Measurements from ENCODE around the gene LRRC46.

DNA sequence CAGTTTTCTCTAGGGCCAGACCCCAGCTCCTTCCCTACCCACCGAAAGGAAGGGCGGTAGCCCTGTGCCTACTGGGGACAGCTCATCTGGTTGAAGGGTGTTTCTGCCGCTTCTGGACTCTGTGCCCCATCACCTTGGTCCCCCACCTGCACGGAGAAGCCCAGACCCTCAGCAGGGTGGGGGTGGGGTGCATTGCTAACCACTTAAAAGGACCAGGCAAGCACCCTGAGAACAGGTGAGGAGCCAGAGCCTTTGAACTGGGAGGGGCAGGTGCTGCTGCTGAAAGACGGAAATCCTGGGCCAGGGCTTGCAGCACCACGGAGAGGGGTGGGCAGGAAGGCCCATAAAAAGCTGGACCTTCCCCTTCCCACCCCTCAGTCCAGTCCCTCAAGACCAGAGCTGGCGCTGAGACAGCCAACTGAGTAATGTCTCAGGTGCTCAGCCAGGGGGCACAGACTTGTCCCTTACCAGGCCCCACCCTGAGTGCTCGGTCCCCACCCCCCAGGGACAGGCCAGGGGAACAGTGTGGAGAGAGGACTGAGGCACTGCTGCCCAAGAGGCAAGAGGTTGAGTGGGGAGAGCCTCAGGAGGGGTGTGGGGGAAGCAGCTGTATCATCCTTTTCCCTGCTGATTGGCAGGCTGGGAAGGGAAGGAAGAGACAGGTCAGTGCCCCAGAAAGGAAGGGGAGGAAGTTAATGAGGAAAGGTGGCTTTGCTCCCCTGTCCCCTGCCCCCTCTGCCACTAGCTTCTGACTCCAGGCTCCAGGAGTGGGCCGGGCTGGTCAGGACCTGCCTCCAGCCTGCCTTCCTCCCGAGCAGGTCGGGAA lies 53.6 kb downstream of the LRRC46 start:
- TF ChIP-seq SUZ12 (IDR thresholded peaks at IDR 0.05) (no peak), SP1 (IDR thresholded peaks at IDR 0.05) (no peak), FOXA1 (IDR thresholded peaks at IDR 0.05) (no peak), ZNF384 (IDR thresholded peaks at IDR 0.05) (no peak), BHLHE40 (IDR thresholded peaks at IDR 0.05; ENCODE audit: borderline replicate concordance) (no peak), CTBP1 (IDR thresholded peaks at IDR 0.05; ENCODE audit: borderline replicate concordance) (no peak), FOXK2 (IDR thresholded peaks at IDR 0.05) (no peak), FOXM1 (IDR thresholded peaks at IDR 0.05; ENCODE audit: borderline replicate concordance) (no peak), ELF4 (IDR thresholded peaks at IDR 0.05) (no peak), L3MBTL2 (conservative IDR thresholded peaks at IDR 0.05) (no peak)
- TF ChIP-seq, protein P1, sequence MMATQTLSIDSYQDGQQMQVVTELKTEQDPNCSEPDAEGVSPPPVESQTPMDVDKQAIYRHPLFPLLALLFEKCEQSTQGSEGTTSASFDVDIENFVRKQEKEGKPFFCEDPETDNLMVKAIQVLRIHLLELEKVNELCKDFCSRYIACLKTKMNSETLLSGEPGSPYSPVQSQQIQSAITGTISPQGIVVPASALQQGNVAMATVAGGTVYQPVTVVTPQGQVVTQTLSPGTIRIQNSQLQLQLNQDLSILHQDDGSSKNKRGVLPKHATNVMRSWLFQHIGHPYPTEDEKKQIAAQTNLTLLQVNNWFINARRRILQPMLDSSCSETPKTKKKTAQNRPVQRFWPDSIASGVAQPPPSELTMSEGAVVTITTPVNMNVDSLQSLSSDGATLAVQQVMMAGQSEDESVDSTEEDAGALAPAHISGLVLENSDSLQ (IDR thresholded peaks at IDR 0.05): peak; percentile 41; the same call in 1 of the 2 replicates

Data from HEK293T (cell line).